HG02970 (cell line): ENCODE measurements around the gene DPYSL4.

Experiments
- ATAC-seq: cut with Tn5 transposase; IDR thresholded peaks from one replicate; pipeline ENCODE4 v1.9.1; 2021; ENCODE audit warnings: mild to moderate bottlenecking, moderate library complexity, moderate number of reproducible peaks; ENCODE audit not compliant: unreplicated experiment, low FRiP score

Gene DPYSL4

DNA sequence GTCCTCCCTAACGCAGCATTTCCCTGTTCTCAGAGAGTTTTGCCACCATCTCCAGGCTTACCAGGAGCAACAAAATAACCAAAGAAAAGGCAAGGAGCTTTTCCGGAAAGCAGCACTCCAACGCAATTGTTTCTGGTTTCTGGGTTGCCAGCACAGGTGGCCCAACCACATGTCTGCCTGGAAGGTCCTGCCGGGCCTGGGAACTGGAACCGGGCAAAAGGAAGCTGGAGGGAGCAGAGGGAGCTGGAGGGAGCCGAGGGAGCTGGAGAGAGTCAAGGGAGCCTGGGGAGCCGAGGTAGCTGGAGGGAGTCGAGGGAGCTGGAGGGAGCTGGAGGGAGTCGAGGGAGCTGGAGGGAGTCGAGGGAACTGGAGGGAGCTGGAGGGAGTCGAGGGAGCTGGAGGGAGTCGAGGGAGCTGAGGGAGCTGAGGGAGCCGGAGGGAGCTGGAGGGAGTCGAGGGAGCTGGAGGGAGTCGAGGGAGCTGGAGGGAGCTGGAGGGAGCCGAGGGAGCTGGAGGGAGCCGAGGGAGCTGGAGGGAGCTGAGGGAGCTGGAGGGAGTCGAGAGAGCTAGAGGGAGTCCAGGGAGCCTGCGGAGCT lies 66.4 kb downstream of the DPYSL4 start:
- ATAC-seq, result no peak

DNA sequence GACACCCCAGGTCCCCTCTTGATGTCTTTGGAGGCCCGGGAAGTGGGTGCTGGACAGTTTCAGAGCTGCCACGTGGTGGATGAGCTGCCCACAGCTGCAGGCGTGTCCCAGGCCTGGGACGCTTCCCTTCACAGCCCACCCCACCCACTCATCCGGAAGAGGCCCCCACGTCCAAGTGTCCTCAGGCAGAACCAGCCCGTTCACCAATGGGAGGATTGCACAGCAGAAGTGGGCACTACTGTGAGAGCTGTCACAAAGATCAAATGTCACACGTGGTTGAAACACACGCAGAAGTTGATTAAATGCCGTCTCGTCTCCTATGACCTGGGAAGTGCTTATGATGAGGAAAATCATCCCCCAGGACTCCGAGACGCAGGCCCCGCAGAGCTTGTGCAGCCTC lies 68.1 kb downstream of the DPYSL4 start:
- no peak for ATAC-seq
